ENCODE data around the gene KIAA0319L. TPM values are rescaled to one million over a fixed set of nuclear protein-coding genes. Genes with fewer than 3 reads are reported as not detected.

The KIAA0319L gene
- total RNA-seq, 1 experiment from 2014 or later, result 46.4 TPM

DNA sequence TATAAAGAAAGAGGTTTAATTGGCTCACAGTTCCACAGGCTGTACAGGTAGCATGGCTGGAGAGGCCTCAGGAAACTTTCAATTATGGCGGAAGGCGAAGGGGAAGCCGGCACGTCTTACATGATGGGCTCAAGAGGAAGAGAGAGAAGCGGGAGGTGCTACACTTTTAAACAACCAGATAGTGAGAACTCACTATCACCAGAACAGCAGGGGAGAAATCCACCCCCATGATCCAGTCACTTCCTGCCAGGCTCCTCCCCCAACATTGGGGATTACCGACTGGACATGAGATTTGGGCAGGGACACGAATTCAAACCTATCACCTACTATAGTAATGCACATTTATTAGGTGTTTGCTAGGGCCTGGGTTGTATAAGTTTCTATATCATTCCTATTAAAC, 170.9 kb downstream of the KIAA0319L start:
- DNase-seq, result no peak
- no peaks in the 10 kb centered on the region for H3K79me1 ChIP-seq (ENCODE audit: insufficient read depth, low read depth, low read length, poor library complexity, severe bottlenecking)
- no peak overlapping the region for H4K91ac ChIP-seq (ENCODE audit: insufficient read length, low read depth, low read length)
- H3K9me3 ChIP-seq (ENCODE audit: control insufficient read depth, low read depth, low read length), result no peaks in the 10 kb centered on the region
- H2BK12ac ChIP-seq (ENCODE audit: insufficient read length, low read depth, low read length), result no peak overlapping the region
- H4K20me1 ChIP-seq (ENCODE audit: control insufficient read depth, insufficient read depth, insufficient read length), result no peaks in the 10 kb centered on the region
- H3K9me3 Mint-ChIP-seq, result no peaks in the 10 kb centered on the region
- no peak overlapping the region for H2BK20ac ChIP-seq (ENCODE audit: low read depth, low read length, poor library complexity, severe bottlenecking)
- no peak overlapping the region for H3K56ac ChIP-seq (ENCODE audit: insufficient read length, low read depth, low read length)
- WGBS (ENCODE audit: extremely low coverage, insufficient read length, low lambda C conversion rate), result no CpG with 5 or more reads among the region's 7 CpGs
- no peak overlapping the region for H2BK15ac ChIP-seq (ENCODE audit: low read depth, low read length)
- no peak overlapping the region for H4K5ac ChIP-seq (ENCODE audit: insufficient read length, low read depth, low read length)
- no peak overlapping the region for H3K4ac ChIP-seq (ENCODE audit: low read depth, low read length)
- peak overlapping the region; percentile 37 to 72 (median 63); a peak in 5 of 7 replicates for H3K27ac Mint-ChIP-seq
- H3K4me1 Mint-ChIP-seq, result peaks cover 24% of the 10 kb centered on the region in 2 experiments
- H3K4me3 Mint-ChIP-seq, result no peak overlapping the region
- no peak overlapping the region for H2AFZ ChIP-seq (ENCODE audit: low read length)
- no peak overlapping the region for H3K9ac ChIP-seq (ENCODE audit: extremely low read depth, insufficient read length, low read length)
- H3K23me2 ChIP-seq (ENCODE audit: insufficient read length, low read depth, low read length, poor library complexity, severe bottlenecking), result no peaks in the 10 kb centered on the region
- no peak overlapping the region for H3K14ac ChIP-seq (ENCODE audit: insufficient read depth, low read length)
- H2BK5ac ChIP-seq (ENCODE audit: insufficient read length, low read length), result no peak overlapping the region
- no peak overlapping the region for H3K4me2 ChIP-seq (ENCODE audit: insufficient read depth, insufficient read length, low read length)
- H3K4me1 ChIP-seq (ENCODE audit: insufficient read depth, low read length), result peaks cover 3% of the 10 kb centered on the region; the same call in 1 of the 2 replicates
- no peak overlapping the region for H4K8ac ChIP-seq (replicated peaks; ENCODE audit: insufficient read length, low read depth, low read length)
- H3T11ph ChIP-seq (ENCODE audit: low read length), result no peak overlapping the region
- no peaks in the 10 kb centered on the region for H3K79me2 ChIP-seq (ENCODE audit: insufficient read depth, low read length)
- no peaks in the 10 kb centered on the region for H3K27me3 Mint-ChIP-seq (ENCODE audit: low read depth)
- H2BK120ac ChIP-seq (ENCODE audit: low read depth, low read length, poor library complexity, severe bottlenecking), result no peak overlapping the region
- H3K27me3 ChIP-seq (ENCODE audit: insufficient read depth, low read length), result no peaks in the 10 kb centered on the region
- no peak overlapping the region for H2AK5ac ChIP-seq (ENCODE audit: insufficient read length, low read length)
- peaks cover 30 to 40% (median 39%) of the 10 kb centered on the region in 3 experiments for H3K36me3 Mint-ChIP-seq (ENCODE audit: insufficient read depth in 1 of 3, low read depth in 3 of 3)
- H3K27ac ChIP-seq (ENCODE audit: insufficient read length, low read depth, low read length), result no peak overlapping the region
- TF ChIP-seq, protein P1, sequence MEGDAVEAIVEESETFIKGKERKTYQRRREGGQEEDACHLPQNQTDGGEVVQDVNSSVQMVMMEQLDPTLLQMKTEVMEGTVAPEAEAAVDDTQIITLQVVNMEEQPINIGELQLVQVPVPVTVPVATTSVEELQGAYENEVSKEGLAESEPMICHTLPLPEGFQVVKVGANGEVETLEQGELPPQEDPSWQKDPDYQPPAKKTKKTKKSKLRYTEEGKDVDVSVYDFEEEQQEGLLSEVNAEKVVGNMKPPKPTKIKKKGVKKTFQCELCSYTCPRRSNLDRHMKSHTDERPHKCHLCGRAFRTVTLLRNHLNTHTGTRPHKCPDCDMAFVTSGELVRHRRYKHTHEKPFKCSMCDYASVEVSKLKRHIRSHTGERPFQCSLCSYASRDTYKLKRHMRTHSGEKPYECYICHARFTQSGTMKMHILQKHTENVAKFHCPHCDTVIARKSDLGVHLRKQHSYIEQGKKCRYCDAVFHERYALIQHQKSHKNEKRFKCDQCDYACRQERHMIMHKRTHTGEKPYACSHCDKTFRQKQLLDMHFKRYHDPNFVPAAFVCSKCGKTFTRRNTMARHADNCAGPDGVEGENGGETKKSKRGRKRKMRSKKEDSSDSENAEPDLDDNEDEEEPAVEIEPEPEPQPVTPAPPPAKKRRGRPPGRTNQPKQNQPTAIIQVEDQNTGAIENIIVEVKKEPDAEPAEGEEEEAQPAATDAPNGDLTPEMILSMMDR (conservative IDR thresholded peaks at IDR 0.05), result no peak
- no peak overlapping the region for H3K18ac ChIP-seq (ENCODE audit: insufficient read length, low read depth, low read length)
- H3K23ac ChIP-seq (ENCODE audit: insufficient read length, low read depth, low read length), result no peak overlapping the region

Other genes starting within 250 kb of the KIAA0319L start
- gene NCDN, start 396 bp upstream of the KIAA0319L start, total RNA-seq (2021), result 44.2 and 48.4 TPM in 2 replicates
- gene TFAP2E, start 15.9 kb upstream of the KIAA0319L start, total RNA-seq (2021), result 0.70 and 0.75 TPM in 2 replicates
- gene PSMB2, start 84.1 kb upstream of the KIAA0319L start, total RNA-seq (2021), result 86.0 and 93.1 TPM in 2 replicates
- gene C1orf216, start 161.5 kb upstream of the KIAA0319L start, total RNA-seq (2021), result 11.7 and 13.5 TPM in 2 replicates
- 42.4 and 43.9 TPM in 2 replicates for gene CLSPN, start 212.6 kb upstream of the KIAA0319L start, total RNA-seq (2021)

Data from H9 (cell line).